WTC11 (cell line): ENCODE data around the gene P2RX4.

Experiments used
- FOXJ3 ChIP-seq: sonication (generic); formaldehyde crosslinking; IDR thresholded peaks from 2 replicates; pipeline ENCODE4 v1.9.0; 2021; ENCODE audit warnings: missing genetic modification reagents, mild to moderate bottlenecking, borderline replicate concordance
- MAX ChIP-seq: sonication (generic); formaldehyde crosslinking; IDR thresholded peaks from 2 replicates; pipeline ENCODE4 v1.8.0; 2022; ENCODE audit warnings: mild to moderate bottlenecking, missing genetic modification reagents

DNA sequence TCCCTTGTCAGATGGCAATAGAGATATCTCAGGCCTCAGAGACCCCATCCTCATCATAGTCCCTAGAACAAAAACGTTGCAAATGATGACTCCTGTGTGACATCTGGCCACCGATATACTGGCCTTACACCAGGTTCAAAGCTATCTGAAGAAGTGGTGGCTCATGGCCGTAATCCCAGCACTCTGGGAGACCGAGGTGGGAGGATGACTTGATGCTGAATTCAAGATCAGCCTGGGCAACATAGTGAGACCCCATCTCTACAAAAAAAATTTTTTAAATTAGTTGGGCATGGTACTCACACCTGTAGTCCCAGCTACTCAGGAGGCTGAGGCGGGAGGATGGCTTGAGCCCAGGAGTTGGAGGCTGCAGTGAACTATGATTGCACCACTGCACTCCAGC, 73.5 kb downstream of the P2RX4 start:
- no peak for TF ChIP-seq MAX (CRISPR knock-in tag)
- no peak for TF ChIP-seq FOXJ3 (CRISPR knock-in tag)
